Non-pigmented ciliary epithelial cell (primary cell): ENCODE results near the gene SEPHS1.
"Not testable (repeated sequence)": the region's sequence is repeated elsewhere in the genome, so short reads cannot be mapped to it uniquely, and the experiment has no call there.

Experiments
- DNase-seq: peaks from one replicate; pipeline ENCODE4 v3.0.0-alpha.2; 2010; ENCODE audit warnings: low read depth

The SEPHS1 gene

GRCh38 chr10:13284050-13284449 is 64.0 kb downstream of the SEPHS1 start:
- DNase-seq, result no peak

GRCh38 chr10:13282348-13282747 is 65.7 kb downstream of the SEPHS1 start:
- not testable (repeated sequence) for DNase-seq

GRCh38 chr10:13276749-13277365 is 71.2 kb downstream of the SEPHS1 start:
- no peak for DNase-seq

- DNase-seq, result not testable (repeated sequence)
Observed at GRCh38 chr10:13276146-13276545, 71.9 kb downstream of the SEPHS1 start.

- DNase-seq, result no peak
Observed at GRCh38 chr10:13272164-13272571, 75.9 kb downstream of the SEPHS1 start.

GRCh38 chr10:13271552-13272163 is 76.4 kb downstream of the SEPHS1 start:
- no peak for DNase-seq

GRCh38 chr10:13270877-13271551 is 77.1 kb downstream of the SEPHS1 start:
- DNase-seq, result no peak

- DNase-seq, result no peak
Observed at GRCh38 chr10:13268841-13269240, 79.3 kb downstream of the SEPHS1 start.

- DNase-seq, result no peak
Observed at GRCh38 chr10:13268310-13268709, 79.8 kb downstream of the SEPHS1 start.
